HEK293 (cell line): ENCODE data around the gene SUDS3.

Source experiments
- GLI2 ChIP-seq: fragments of 450-650 bp; formaldehyde crosslinking; IDR thresholded peaks from 2 replicates; pipeline ENCODE4; 2017; ENCODE audit warnings: missing biosample characterization, missing genetic modification characterization, low read depth, borderline replicate concordance
- KLF9 ChIP-seq: fragments of 450-650 bp; formaldehyde crosslinking; IDR thresholded peaks from 2 replicates; pipeline ENCODE4 v1.5.1; 2016; ENCODE audit warnings: missing biosample characterization, missing genetic modification characterization, low read depth
- MEIS1 ChIP-seq: sonication (generic); formaldehyde crosslinking; IDR thresholded peaks from 2 replicates; pipeline ENCODE4 v1.8.1; 2022; ENCODE audit warnings: missing genetic modification reagents, mild to moderate bottlenecking, borderline replicate concordance
- MYNN ChIP-seq: fragments of 450-650 bp; formaldehyde crosslinking; IDR thresholded peaks from 2 replicates; pipeline ENCODE4 v1.5.1; 2016; ENCODE audit warnings: missing biosample characterization, missing genetic modification characterization, borderline replicate concordance
- SCRT1 ChIP-seq: fragments of 450-650 bp; formaldehyde crosslinking; IDR thresholded peaks from 2 replicates; pipeline ENCODE4 v1.5.1; 2016; ENCODE audit warnings: missing biosample characterization, missing genetic modification characterization, borderline replicate concordance
- SP2 ChIP-seq: fragments of 450-650 bp; formaldehyde crosslinking; IDR thresholded peaks from 2 replicates; pipeline ENCODE4 v1.5.1; 2016; ENCODE audit warnings: missing biosample characterization, missing genetic modification characterization
- TCF7L2 ChIP-seq: IDR thresholded peaks from 2 replicates; pipeline ENCODE4 v1.6.1; 2011; ENCODE audit warnings: low read depth, mild to moderate bottlenecking, inconsistent platforms, low read length, moderate library complexity, borderline replicate concordance
- YY1 ChIP-seq: fragments of 450-650 bp; formaldehyde crosslinking; IDR thresholded peaks from 2 replicates; pipeline ENCODE4 v1.5.1; 2018; ENCODE audit warnings: missing biosample characterization, missing genetic modification characterization
- YY2 ChIP-seq: fragments of 450-650 bp; formaldehyde crosslinking; IDR thresholded peaks from 2 replicates; pipeline ENCODE4 v1.5.1; 2016; ENCODE audit warnings: missing biosample characterization, missing genetic modification characterization
- ZBTB7A ChIP-seq: fragments of 450-650 bp; formaldehyde crosslinking; IDR thresholded peaks from 2 replicates; pipeline ENCODE4 v1.5.1; 2016; ENCODE audit warnings: low read depth, missing biosample characterization, missing genetic modification characterization
- ZFP69B ChIP-seq: fragments of 450-650 bp; formaldehyde crosslinking; IDR thresholded peaks from 2 replicates; pipeline ENCODE4 v1.5.1; 2016; ENCODE audit warnings: missing biosample characterization, missing genetic modification characterization
- ZNF121 ChIP-seq: fragments of 450-650 bp; formaldehyde crosslinking; IDR thresholded peaks from 2 replicates; pipeline ENCODE4 v1.5.1; 2016; ENCODE audit warnings: missing biosample characterization, missing genetic modification characterization
- ZNF133 ChIP-seq: fragments of 450-650 bp; formaldehyde crosslinking; IDR thresholded peaks from 2 replicates; pipeline ENCODE4 v1.5.1; 2016; ENCODE audit warnings: missing biosample characterization, missing genetic modification characterization
- ZNF266 ChIP-seq: fragments of 450-650 bp; formaldehyde crosslinking; IDR thresholded peaks from 2 replicates; pipeline ENCODE4 v1.5.1; 2016; ENCODE audit warnings: missing biosample characterization, missing genetic modification characterization, low read depth
- ZNF302 ChIP-seq: fragments of 450-650 bp; formaldehyde crosslinking; IDR thresholded peaks from 2 replicates; pipeline ENCODE4 v1.5.1; 2016; ENCODE audit warnings: missing biosample characterization, missing genetic modification characterization, low read depth
- ZNF324 ChIP-seq: fragments of 450-650 bp; formaldehyde crosslinking; IDR thresholded peaks from 2 replicates; pipeline ENCODE4 v1.5.1; 2016; ENCODE audit warnings: missing biosample characterization, missing genetic modification characterization
- ZNF335 ChIP-seq: fragments of 450-650 bp; formaldehyde crosslinking; conservative IDR thresholded peaks from 2 replicates; pipeline ENCODE4 v1.5.1; 2016; ENCODE audit warnings: missing biosample characterization, missing genetic modification characterization
- ZNF341 ChIP-seq: fragments of 450-650 bp; formaldehyde crosslinking; IDR thresholded peaks from 2 replicates; pipeline ENCODE4; 2016; ENCODE audit warnings: low read depth, missing biosample characterization, missing genetic modification characterization
- ZNF350 ChIP-seq: fragments of 450-650 bp; formaldehyde crosslinking; IDR thresholded peaks from 2 replicates; pipeline ENCODE4 v1.5.0; 2017; ENCODE audit warnings: missing biosample characterization, mild to moderate bottlenecking, missing genetic modification characterization
- ZNF354C ChIP-seq: fragments of 450-650 bp; formaldehyde crosslinking; IDR thresholded peaks from 2 replicates; pipeline ENCODE4 v1.5.1; 2016; ENCODE audit warnings: missing biosample characterization, missing genetic modification characterization, low read depth, borderline replicate concordance
- ZNF37A ChIP-seq: fragments of 450-650 bp; IDR thresholded peaks from 2 replicates; pipeline ENCODE4 v1.5.1; 2018; ENCODE audit warnings: missing biosample characterization, missing genetic modification characterization
- ZNF416 ChIP-seq: fragments of 450-650 bp; formaldehyde crosslinking; IDR thresholded peaks from 2 replicates; pipeline ENCODE4 v1.5.1; 2016; ENCODE audit warnings: missing biosample characterization, missing genetic modification characterization
- ZNF423 ChIP-seq: fragments of 450-650 bp; formaldehyde crosslinking; IDR thresholded peaks from 2 replicates; pipeline ENCODE4 v1.5.1; 2016; ENCODE audit warnings: missing biosample characterization, missing genetic modification characterization
- ZNF473 ChIP-seq: fragments of 450-650 bp; formaldehyde crosslinking; IDR thresholded peaks from 2 replicates; pipeline ENCODE4 v1.5.1; 2017; ENCODE audit warnings: missing biosample characterization, missing genetic modification characterization
- ZNF48 ChIP-seq: fragments of 450-650 bp; formaldehyde crosslinking; IDR thresholded peaks from 2 replicates; pipeline ENCODE4 v1.5.1; 2016; ENCODE audit warnings: missing biosample characterization, missing genetic modification characterization
- ZNF596 ChIP-seq: fragments of 450-650 bp; IDR thresholded peaks from 2 replicates; pipeline ENCODE4 v1.5.0; 2018; ENCODE audit warnings: missing biosample characterization, mild to moderate bottlenecking, missing genetic modification characterization, moderate library complexity
- ZNF600 ChIP-seq: fragments of 450-650 bp; formaldehyde crosslinking; IDR thresholded peaks from 2 replicates; pipeline ENCODE4 v1.5.1; 2016; ENCODE audit warnings: missing biosample characterization, missing genetic modification characterization
- TF ChIP-seq, protein P1 (sequence below): fragments of 450-650 bp; formaldehyde crosslinking; IDR thresholded peaks from 2 replicates; pipeline ENCODE4 v1.5.1; 2017; ENCODE audit warnings: missing biosample characterization, missing genetic modification characterization
- TF ChIP-seq, protein P2 (sequence below): fragments of 450-650 bp; formaldehyde crosslinking; IDR thresholded peaks from 2 replicates; pipeline ENCODE4 v1.5.1; 2016; ENCODE audit warnings: missing biosample characterization, missing genetic modification characterization
- TF ChIP-seq, protein P3 (sequence below): fragments of 450-650 bp; formaldehyde crosslinking; IDR thresholded peaks from 2 replicates; pipeline ENCODE4 v1.5.1; 2016; ENCODE audit warnings: missing biosample characterization, missing genetic modification characterization
- TF ChIP-seq, protein P4 (sequence below): fragments of 450-650 bp; formaldehyde crosslinking; IDR thresholded peaks from 2 replicates; pipeline ENCODE4 v1.5.1; 2016; ENCODE audit warnings: missing biosample characterization, missing genetic modification characterization

SUDS3 gene

DNA sequence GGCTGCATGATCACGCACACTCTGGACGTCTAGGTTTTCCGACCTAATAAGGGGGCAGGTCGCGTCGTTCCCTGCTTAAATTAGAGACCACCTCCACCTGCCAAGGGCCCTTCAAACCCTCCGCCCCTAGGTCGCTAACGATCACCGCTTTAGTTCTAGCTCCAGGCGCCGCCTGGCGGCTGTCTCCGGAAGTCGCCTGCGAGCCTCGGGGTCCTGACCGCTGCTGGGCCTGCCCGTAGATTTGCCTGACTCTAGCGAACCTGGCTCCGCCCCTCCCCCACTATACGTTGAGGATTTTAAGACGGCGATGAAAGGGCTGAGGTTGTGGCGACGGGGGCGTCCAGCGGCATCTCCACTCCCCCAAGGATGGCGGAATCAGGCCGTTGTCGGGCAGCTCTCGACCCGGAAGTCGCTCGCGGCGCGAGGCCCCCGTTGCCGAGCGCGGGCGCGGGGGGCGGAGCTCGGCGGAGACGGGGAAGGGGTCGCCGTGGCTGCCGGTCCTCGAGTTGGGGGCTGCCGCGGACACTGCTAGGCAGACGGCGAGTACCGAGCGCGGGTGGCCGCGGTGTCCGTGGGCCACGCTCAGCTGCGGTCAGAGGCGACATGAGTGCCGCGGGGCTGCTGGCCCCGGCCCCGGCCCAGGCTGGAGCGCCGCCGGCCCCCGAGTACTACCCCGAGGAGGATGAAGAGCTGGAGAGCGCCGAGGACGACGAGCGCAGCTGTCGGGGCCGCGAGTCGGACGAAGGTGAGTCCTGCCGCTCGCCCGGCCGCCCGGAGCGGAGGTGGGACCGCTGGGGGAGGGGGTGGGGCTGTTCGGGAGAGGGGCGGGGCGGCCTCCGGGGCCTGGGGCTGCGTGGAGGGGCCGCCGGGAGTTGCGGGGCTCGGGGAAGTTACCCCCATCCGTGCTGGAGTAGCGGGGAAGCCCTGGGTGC, at the start of gene SUDS3 (continued):
- TF ChIP-seq ZNF335 (peak; percentile 100), MYNN (tag by site-specific recombination) (no peak), ZNF341 (tag by site-specific recombination) (no peak), ZNF354C (tag by site-specific recombination) (no peak), ZNF600 (tag by site-specific recombination) (no peak; the same call in 1 of the 2 replicates), SCRT1 (tag by site-specific recombination) (no peak), ZNF37A (tag by site-specific recombination) (no peak; the same call in 1 of the 2 replicates), ZNF416 (no peak), GLI2 (tag by site-specific recombination) (no peak; the same call in 1 of the 2 replicates), ZBTB7A (tag by site-specific recombination) (peak; percentile 93), ZFP69B (tag by site-specific recombination) (peak; percentile 94; the same call in 1 of the 2 replicates), ZNF133 (tag by site-specific recombination) (no peak), ZNF596 (tag by site-specific recombination) (no peak), YY1 (tag by site-specific recombination) (peak; percentile 83), SP2 (peak; percentile 69), ZNF324 (tag by site-specific recombination) (peak; percentile 97), ZNF423 (tag by site-specific recombination) (no peak), ZNF473 (tag by site-specific recombination) (no peak), ZNF302 (tag by site-specific recombination) (no peak), ZNF350 (tag by site-specific recombination) (no peak), ZNF48 (tag by site-specific recombination) (no peak), KLF9 (tag by site-specific recombination) (peak; percentile 75), TCF7L2 (no peak), MEIS1 (CRISPR knock-in tag) (no peak), ZNF121 (tag by site-specific recombination) (no peak), YY2 (tag by site-specific recombination) (peak; percentile 96), ZNF266 (tag by site-specific recombination) (no peak)
- TF ChIP-seq, protein P1, sequence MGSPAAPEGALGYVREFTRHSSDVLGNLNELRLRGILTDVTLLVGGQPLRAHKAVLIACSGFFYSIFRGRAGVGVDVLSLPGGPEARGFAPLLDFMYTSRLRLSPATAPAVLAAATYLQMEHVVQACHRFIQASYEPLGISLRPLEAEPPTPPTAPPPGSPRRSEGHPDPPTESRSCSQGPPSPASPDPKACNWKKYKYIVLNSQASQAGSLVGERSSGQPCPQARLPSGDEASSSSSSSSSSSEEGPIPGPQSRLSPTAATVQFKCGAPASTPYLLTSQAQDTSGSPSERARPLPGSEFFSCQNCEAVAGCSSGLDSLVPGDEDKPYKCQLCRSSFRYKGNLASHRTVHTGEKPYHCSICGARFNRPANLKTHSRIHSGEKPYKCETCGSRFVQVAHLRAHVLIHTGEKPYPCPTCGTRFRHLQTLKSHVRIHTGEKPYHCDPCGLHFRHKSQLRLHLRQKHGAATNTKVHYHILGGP, result no peak
- TF ChIP-seq, protein P2, sequence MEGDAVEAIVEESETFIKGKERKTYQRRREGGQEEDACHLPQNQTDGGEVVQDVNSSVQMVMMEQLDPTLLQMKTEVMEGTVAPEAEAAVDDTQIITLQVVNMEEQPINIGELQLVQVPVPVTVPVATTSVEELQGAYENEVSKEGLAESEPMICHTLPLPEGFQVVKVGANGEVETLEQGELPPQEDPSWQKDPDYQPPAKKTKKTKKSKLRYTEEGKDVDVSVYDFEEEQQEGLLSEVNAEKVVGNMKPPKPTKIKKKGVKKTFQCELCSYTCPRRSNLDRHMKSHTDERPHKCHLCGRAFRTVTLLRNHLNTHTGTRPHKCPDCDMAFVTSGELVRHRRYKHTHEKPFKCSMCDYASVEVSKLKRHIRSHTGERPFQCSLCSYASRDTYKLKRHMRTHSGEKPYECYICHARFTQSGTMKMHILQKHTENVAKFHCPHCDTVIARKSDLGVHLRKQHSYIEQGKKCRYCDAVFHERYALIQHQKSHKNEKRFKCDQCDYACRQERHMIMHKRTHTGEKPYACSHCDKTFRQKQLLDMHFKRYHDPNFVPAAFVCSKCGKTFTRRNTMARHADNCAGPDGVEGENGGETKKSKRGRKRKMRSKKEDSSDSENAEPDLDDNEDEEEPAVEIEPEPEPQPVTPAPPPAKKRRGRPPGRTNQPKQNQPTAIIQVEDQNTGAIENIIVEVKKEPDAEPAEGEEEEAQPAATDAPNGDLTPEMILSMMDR (tag by site-specific recombination), result peak; percentile 98
- TF ChIP-seq, protein P3, sequence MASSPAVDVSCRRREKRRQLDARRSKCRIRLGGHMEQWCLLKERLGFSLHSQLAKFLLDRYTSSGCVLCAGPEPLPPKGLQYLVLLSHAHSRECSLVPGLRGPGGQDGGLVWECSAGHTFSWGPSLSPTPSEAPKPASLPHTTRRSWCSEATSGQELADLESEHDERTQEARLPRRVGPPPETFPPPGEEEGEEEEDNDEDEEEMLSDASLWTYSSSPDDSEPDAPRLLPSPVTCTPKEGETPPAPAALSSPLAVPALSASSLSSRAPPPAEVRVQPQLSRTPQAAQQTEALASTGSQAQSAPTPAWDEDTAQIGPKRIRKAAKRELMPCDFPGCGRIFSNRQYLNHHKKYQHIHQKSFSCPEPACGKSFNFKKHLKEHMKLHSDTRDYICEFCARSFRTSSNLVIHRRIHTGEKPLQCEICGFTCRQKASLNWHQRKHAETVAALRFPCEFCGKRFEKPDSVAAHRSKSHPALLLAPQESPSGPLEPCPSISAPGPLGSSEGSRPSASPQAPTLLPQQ (tag by site-specific recombination), result peak; percentile 97
- TF ChIP-seq, protein P4, sequence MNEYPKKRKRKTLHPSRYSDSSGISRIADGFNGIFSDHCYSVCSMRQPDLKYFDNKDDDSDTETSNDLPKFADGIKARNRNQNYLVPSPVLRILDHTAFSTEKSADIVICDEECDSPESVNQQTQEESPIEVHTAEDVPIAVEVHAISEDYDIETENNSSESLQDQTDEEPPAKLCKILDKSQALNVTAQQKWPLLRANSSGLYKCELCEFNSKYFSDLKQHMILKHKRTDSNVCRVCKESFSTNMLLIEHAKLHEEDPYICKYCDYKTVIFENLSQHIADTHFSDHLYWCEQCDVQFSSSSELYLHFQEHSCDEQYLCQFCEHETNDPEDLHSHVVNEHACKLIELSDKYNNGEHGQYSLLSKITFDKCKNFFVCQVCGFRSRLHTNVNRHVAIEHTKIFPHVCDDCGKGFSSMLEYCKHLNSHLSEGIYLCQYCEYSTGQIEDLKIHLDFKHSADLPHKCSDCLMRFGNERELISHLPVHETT (tag by site-specific recombination), result peak; percentile 98
